ENCODE data around the gene TMEM40.
"Not testable (repeated sequence)": the region's sequence is repeated elsewhere in the genome, so short reads cannot be mapped to it uniquely, and the experiment has no call there.

TMEM40 gene

GRCh38 chr3:12748477-12748876 is 10.6 kb downstream of the TMEM40 start:
- no peak for DNase-seq

GRCh38 chr3:12746419-12746818 is 12.6 kb downstream of the TMEM40 start:
- DNase-seq, result no peak

- DNase-seq, result no peak
Measured at GRCh38 chr3:12744326-12744725, 14.7 kb downstream of the TMEM40 start.

GRCh38 chr3:12743583-12743982 is 15.5 kb downstream of the TMEM40 start:
- DNase-seq, result no peak

- no peak for DNase-seq
Measured at GRCh38 chr3:12742330-12743107, 16.5 kb downstream of the TMEM40 start.

GRCh38 chr3:12741209-12741608 is 17.9 kb downstream of the TMEM40 start:
- no peak for DNase-seq

GRCh38 chr3:12737833-12738232 is 21.2 kb downstream of the TMEM40 start:
- DNase-seq, result no peak

GRCh38 chr3:12737319-12737718 is 21.7 kb downstream of the TMEM40 start:
- DNase-seq, result no peak

GRCh38 chr3:12734960-12735359 is 24.1 kb downstream of the TMEM40 start:
- no peak for DNase-seq

GRCh38 chr3:12733566-12733965 is 25.5 kb downstream of the TMEM40 start:
- no peak for DNase-seq

GRCh38 chr3:12730506-12731242 is 28.4 kb downstream of the TMEM40 start:
- no peak for DNase-seq

GRCh38 chr3:12729051-12729651 is 29.9 kb downstream of the TMEM40 start:
- no peak for DNase-seq

GRCh38 chr3:12727937-12728336 is 31.1 kb downstream of the TMEM40 start:
- no peak for DNase-seq

GRCh38 chr3:12727481-12727880 is 31.6 kb downstream of the TMEM40 start:
- DNase-seq, result no peak

GRCh38 chr3:12725436-12725835 is 33.6 kb downstream of the TMEM40 start:
- no peak for DNase-seq

GRCh38 chr3:12724794-12725193 is 34.3 kb downstream of the TMEM40 start:
- DNase-seq, result no peak

GRCh38 chr3:12723362-12723761 is 35.7 kb downstream of the TMEM40 start:
- DNase-seq, result not testable (repeated sequence)

GRCh38 chr3:12722226-12722625 is 36.8 kb downstream of the TMEM40 start:
- DNase-seq, result no peak

- DNase-seq, result peak; percentile 77
Measured at GRCh38 chr3:12719984-12720898, 38.8 kb downstream of the TMEM40 start.

GRCh38 chr3:12719541-12719940 is 39.5 kb downstream of the TMEM40 start:
- no peak for DNase-seq

- no peak for DNase-seq
Measured at GRCh38 chr3:12716605-12717151, 42.4 kb downstream of the TMEM40 start.

GRCh38 chr3:12714278-12714677 is 44.8 kb downstream of the TMEM40 start:
- DNase-seq, result no peak

- DNase-seq, result no peak
Measured at GRCh38 chr3:12710062-12710461, 49.0 kb downstream of the TMEM40 start.
